OCI-LY3 (cell line): ENCODE results near the gene RASL10A.

Source experiments
- CTCF ChIP-seq: fragments of 200-600, 300-600 bp; sonication (generic); IDR thresholded peaks from 2 replicates; pipeline ENCODE4 v1.5.1; 2014; ENCODE audit warnings: antibody characterized with exemption, low read length, low read depth
- EZH2phosphoT487 ChIP-seq: fragments of 200-600 bp; shearing (Covaris generic); IDR thresholded peaks from 2 replicates; pipeline ENCODE4 v1.6.1; 2018; ENCODE audit warnings: antibody characterized with exemption, mixed run types, low read depth

DNA sequence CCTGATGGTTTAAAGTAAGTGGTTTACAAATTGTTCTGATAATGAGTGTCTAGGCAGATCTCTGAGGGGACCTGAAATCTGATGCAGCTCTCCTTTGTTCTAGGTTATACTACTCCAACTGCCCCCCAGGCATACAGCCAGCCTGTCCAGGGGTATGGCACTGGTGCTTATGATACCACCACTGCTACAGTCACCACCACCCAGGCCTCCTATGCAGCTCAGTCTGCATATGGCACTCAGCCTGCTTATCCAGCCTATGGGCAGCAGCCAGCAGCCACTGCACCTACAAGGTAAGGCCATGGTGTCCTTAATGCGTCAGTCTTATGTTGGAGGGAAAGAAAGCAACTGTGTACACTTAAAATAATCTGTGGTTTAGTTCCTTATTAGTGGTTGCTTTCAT, 37.6 kb downstream of the RASL10A start:
- TF ChIP-seq CTCF (no peak), EZH2phosphoT487 (no peak)
